AG04450 (cell line): ENCODE measurements around the gene UBE2J1. TPM values are rescaled to one million over a fixed set of nuclear protein-coding genes. Genes with fewer than 3 reads are reported as not detected.

Experiments used
- CTCF ChIA-PET: fragments of 300-600, 350-600 bp; formaldehyde crosslinking; extraction: SDS; loops from one replicate; lab custom pipeline; 2022; ENCODE audit warnings: antibody characterized with exemption, inconsistent platforms; lab: Charles Lee
- POLR2A ChIA-PET: fragments of 350-600 bp; formaldehyde crosslinking; extraction: SDS; loops from one replicate; lab custom pipeline; 2021; ENCODE audit warnings: antibody characterized with exemption, inconsistent platforms; lab: Yijun Ruan, JAX
- DNase-seq: peaks from one replicate; pipeline ENCODE4 v3.0.0-alpha.2; 2011; ENCODE audit warnings: low read depth, low spot score
- H3K27ac ChIP-seq: one replicate; pipeline ENCODE4 v1.5.1; 2012; ENCODE audit warnings: low read depth, low read length, control low read depth
- H3K27me3 ChIP-seq: one replicate; pipeline ENCODE4 v1.6.0; 2012; ENCODE audit warnings: low read length; ENCODE audit not compliant: control insufficient read depth, insufficient read depth
- H3K4me3 ChIP-seq: 2 replicates; pipeline ENCODE4 v1.5.1; 2011; ENCODE audit warnings: mild to moderate bottlenecking, low read depth, low read length, control low read depth
- H3K9me3 ChIP-seq: 2 replicates; pipeline ENCODE4 v1.5.1; 2012; ENCODE audit warnings: low read length; ENCODE audit not compliant: control insufficient read depth, insufficient read depth
- CTCF ChIP-seq: IDR thresholded peaks from 2 replicates; pipeline ENCODE4 v1.5.1; 2011; ENCODE audit warnings: low read depth, low read length, control low read depth, inconsistent platforms
- polyA plus RNA-seq: library from polyadenylated mRNA; depleted of rRNA; stranded (reverse); fragments of >200 nt; gene quantifications from 2 replicates; pipeline ENCODE4 v1.2.3, GENCODE V29; 2011

UBE2J1 gene
- polyA plus RNA-seq, 1 experiment, result 49.4 TPM

- DNase-seq, result no peak
- Histone ChIP-seq H3K27ac (no peak overlapping the region), H3K27me3 (peaks cover 3% of the 10 kb centered on the region), H3K4me3 (no peak overlapping the region), H3K9me3 (no peaks in the 10 kb centered on the region)
- CTCF ChIA-PET, result interaction anchor here (2.2 kb wide), 1 partner anchor 14 kb away, joined by 12 read pairs; no protein-coding TSS in a partner anchor
- POLR2A ChIA-PET, result no interaction called here
- TF ChIP-seq CTCF, result no peak
Measured at GRCh38 chr6:89385846-89386245, 33.3 kb upstream of the UBE2J1 start.

- no peak for DNase-seq
- TF ChIP-seq CTCF, result no peak
- POLR2A ChIA-PET, result no interaction called here
- Histone ChIP-seq H3K4me3 (no peak overlapping the region), H3K9me3 (no peaks in the 10 kb centered on the region), H3K27me3 (peaks cover 3% of the 10 kb centered on the region), H3K27ac (no peak overlapping the region)
- CTCF ChIA-PET, result interaction anchor here (2.2 kb wide), 1 partner anchor 13 kb away, joined by 12 read pairs; no protein-coding TSS in a partner anchor
Measured at GRCh38 chr6:89385156-89385667, 32.7 kb upstream of the UBE2J1 start.

GRCh38 chr6:89381031-89381430 lies 28.5 kb upstream of the UBE2J1 start:
- no peak for TF ChIP-seq CTCF
- ChIA-PET CTCF (interaction anchor here (2.0 kb wide), 1 partner anchor 9 kb away, joined by 11 read pairs; no protein-coding TSS in a partner anchor), POLR2A (no interaction called here)
- no peak for DNase-seq
- no peak overlapping the region for H3K27ac ChIP-seq
- no peaks in the 10 kb centered on the region for H3K9me3 ChIP-seq
- peaks cover 6% of the 10 kb centered on the region for H3K27me3 ChIP-seq
- H3K4me3 ChIP-seq, result no peak overlapping the region

- Histone ChIP-seq H3K27ac (no peak overlapping the region), H3K9me3 (no peaks in the 10 kb centered on the region), H3K27me3 (peaks cover 6% of the 10 kb centered on the region), H3K4me3 (no peak overlapping the region)
- DNase-seq, result no peak
- POLR2A ChIA-PET, result no interaction called here
- CTCF ChIA-PET, result interaction anchor here (0.8 to 2.0 kb wide), 2 partner anchors 7 to 12 kb away, joined by 3 to 11 read pairs; no protein-coding TSS in a partner anchor
- no peak for TF ChIP-seq CTCF
Measured at GRCh38 chr6:89379281-89379680, 26.8 kb upstream of the UBE2J1 start.

- ChIA-PET CTCF (interaction anchor here (1.0 kb wide), 1 partner anchor 10 kb away, joined by 3 read pairs; no protein-coding TSS in a partner anchor), POLR2A (no interaction called here)
- TF ChIP-seq CTCF, result no peak
- H3K4me3 ChIP-seq, result no peak overlapping the region
- no peak overlapping the region for H3K27ac ChIP-seq
- H3K27me3 ChIP-seq, result peaks cover 6% of the 10 kb centered on the region
- no peak for DNase-seq
- H3K9me3 ChIP-seq, result no peaks in the 10 kb centered on the region
Measured at GRCh38 chr6:89378628-89379027, 26.1 kb upstream of the UBE2J1 start.
